IMR-90 (cell line): ENCODE data around the gene TAS2R42. TPM values are rescaled to one million over a fixed set of nuclear protein-coding genes. Genes with fewer than 3 reads are reported as not detected.

ENCODE experiments used
- ATAC-seq: fragments of 200-7000 bp; cut with Tn5 transposase; 2 replicates; pipeline ENCODE4 v1.9.1; 2020; ENCODE audit warnings: low read depth, mild to moderate bottlenecking, moderate library complexity
- BruUV-seq: library from RNA; stranded (reverse); fragments of 400-500 nt; replicated peaks from 2 replicates; lab custom pipeline; 2021; lab: Mats Ljungman, UMichigan
- CTCF ChIA-PET: fragments of 300-600 bp; formaldehyde crosslinking; extraction: SDS; loops from one replicate; lab custom pipeline; 2021; ENCODE audit warnings: antibody characterized with exemption; lab: Yijun Ruan, JAX
- POLR2A ChIA-PET: fragments of 300-600 bp; sonication (Branson Sonifier 250); formaldehyde crosslinking; loops from one replicate; lab custom pipeline; 2022; ENCODE audit warnings: antibody characterized with exemption; ENCODE audit not compliant: unreplicated experiment; lab: Charles Lee
- DNase-seq: peaks from one replicate; pipeline ENCODE4 v3.0.0; 2013
- H2AFZ ChIP-seq: replicated peaks from 2 replicates; pipeline ENCODE3; 2013; ENCODE audit warnings: low read length, mild to moderate bottlenecking; ENCODE audit not compliant: poor library complexity
- H2AK5ac ChIP-seq: 2 replicates; pipeline ENCODE4 v1.6.1; 2013; ENCODE audit warnings: low read depth, low read length, inconsistent platforms
- H2AK9ac ChIP-seq: replicated peaks from 2 replicates; pipeline ENCODE3; 2013; ENCODE audit warnings: mild to moderate bottlenecking, low read depth, low read length, moderate library complexity; ENCODE audit not compliant: poor library complexity
- H2BK120ac ChIP-seq: 2 replicates; pipeline ENCODE4 v1.6.1; 2013; ENCODE audit warnings: low read depth, low read length, inconsistent platforms
- H2BK15ac ChIP-seq: 3 replicates; pipeline ENCODE4 v1.6.1; 2013; ENCODE audit warnings: low read depth, low read length, inconsistent platforms
- H2BK20ac ChIP-seq: 2 replicates; pipeline ENCODE4 v1.6.1; 2013; ENCODE audit warnings: low read depth, mild to moderate bottlenecking, inconsistent platforms, low read length, moderate library complexity
- H2BK5ac ChIP-seq: 2 replicates; pipeline ENCODE4 v1.6.1; 2013; ENCODE audit warnings: mild to moderate bottlenecking, low read depth, low read length, inconsistent platforms; ENCODE audit not compliant: poor library complexity, severe bottlenecking
- H3K14ac ChIP-seq: replicated peaks from 2 replicates; pipeline ENCODE4 v1.6.1; 2013; ENCODE audit warnings: low read depth, low read length, inconsistent platforms
- H3K18ac ChIP-seq: 2 replicates; pipeline ENCODE4 v1.6.1; 2013; ENCODE audit warnings: low read depth, low read length, control low read depth
- H3K23ac ChIP-seq: 2 replicates; pipeline ENCODE4 v1.6.1; 2013; ENCODE audit warnings: low read depth, low read length, inconsistent platforms
- H3K27ac ChIP-seq: 2 replicates; pipeline ENCODE4 v1.5.1; 2013; ENCODE audit warnings: mild to moderate bottlenecking, control low read depth, low read length; ENCODE audit not compliant: insufficient read depth
- H3K27me3 ChIP-seq: 2 replicates; pipeline ENCODE4 v1.6.1; 2013; ENCODE audit warnings: low read length; ENCODE audit not compliant: control insufficient read depth, insufficient read depth
- H3K36me3 ChIP-seq: 2 replicates; pipeline ENCODE4 v1.6.1; 2013; ENCODE audit warnings: low read length, mixed read lengths; ENCODE audit not compliant: control insufficient read depth, insufficient read depth
- H3K4ac ChIP-seq: 2 replicates; pipeline ENCODE4 v1.6.1; 2013; ENCODE audit warnings: low read depth, low read length, inconsistent platforms
- H3K4me1 ChIP-seq: 2 replicates; pipeline ENCODE4 v1.6.1; 2013; ENCODE audit warnings: low read length, mixed read lengths; ENCODE audit not compliant: control insufficient read depth, insufficient read depth
- H3K4me2 ChIP-seq: 2 replicates; pipeline ENCODE4 v1.6.1; 2013; ENCODE audit warnings: low read depth, mild to moderate bottlenecking, control low read depth, low read length, moderate library complexity
- H3K4me3 ChIP-seq: 2 replicates; pipeline ENCODE4 v1.5.1; 2013; ENCODE audit warnings: low read depth, mild to moderate bottlenecking, control low read depth, low read length, moderate library complexity; ENCODE audit not compliant: insufficient read depth
- H3K56ac ChIP-seq: 2 replicates; pipeline ENCODE4 v1.6.1; 2013; ENCODE audit warnings: low read length, inconsistent platforms; ENCODE audit not compliant: insufficient read depth; ENCODE audit errors: extremely low read depth
- H3K79me1 ChIP-seq, 2 experiments: 2 replicates each; pipeline ENCODE4 v1.6.1; 2013; ENCODE audit warnings: low read length in 2 of 2, inconsistent platforms in 1 of 2, low read depth in 1 of 2
- H3K9ac ChIP-seq: 2 replicates; pipeline ENCODE4 v1.6.1; 2013; ENCODE audit warnings: low read depth, low read length, control low read depth
- H3K9me1 ChIP-seq: 2 replicates; pipeline ENCODE4 v1.6.1; 2013; ENCODE audit warnings: low read length, inconsistent platforms; ENCODE audit not compliant: insufficient read depth
- H3K9me3 ChIP-seq: 2 replicates; pipeline ENCODE4 v1.6.1; 2013; ENCODE audit warnings: low read length; ENCODE audit not compliant: control insufficient read depth, insufficient read depth
- H4K20me1 ChIP-seq: 2 replicates; pipeline ENCODE4 v1.6.1; 2013; ENCODE audit warnings: low read length, inconsistent platforms; ENCODE audit not compliant: insufficient read depth
- H4K5ac ChIP-seq: 2 replicates; pipeline ENCODE4 v1.6.1; 2013; ENCODE audit warnings: mild to moderate bottlenecking, low read depth, low read length, control low read depth
- H4K8ac ChIP-seq, 2 experiments: 2 replicates each; pipeline ENCODE4 v1.6.1; 2013; ENCODE audit warnings: low read depth in 2 of 2, low read length in 2 of 2, control low read depth in 1 of 2, inconsistent platforms in 1 of 2
- H4K91ac ChIP-seq: 2 replicates; pipeline ENCODE4 v1.6.1; 2013; ENCODE audit warnings: low read depth, low read length, inconsistent platforms; ENCODE audit not compliant: insufficient read depth
- BHLHE40 ChIP-seq: fragments of 150-350 bp; IDR thresholded peaks from 2 replicates; pipeline ENCODE4 v1.6.1; 2016; ENCODE audit warnings: mild to moderate bottlenecking, low read depth, low read length
- CEBPB ChIP-seq: IDR thresholded peaks from 2 replicates; pipeline ENCODE4 v1.6.1; 2012; ENCODE audit warnings: low read depth, low read length, improper control_type of control experiment
- MAZ ChIP-seq: IDR thresholded peaks from 2 replicates; pipeline ENCODE4 v1.6.1; 2012; ENCODE audit warnings: low read depth, mild to moderate bottlenecking, low read length, improper control_type of control experiment, moderate library complexity, borderline replicate concordance
- MXI1 ChIP-seq: IDR thresholded peaks from 2 replicates; pipeline ENCODE4 v1.6.1; 2012; ENCODE audit warnings: low read depth, mild to moderate bottlenecking, low read length, moderate library complexity, borderline replicate concordance
- RAD21 ChIP-seq: IDR thresholded peaks from 2 replicates; pipeline ENCODE4 v1.6.1; 2012; ENCODE audit warnings: low read length, improper control_type of control experiment
- RFX5 ChIP-seq: IDR thresholded peaks from 2 replicates; pipeline ENCODE4 v1.8.0; 2012; ENCODE audit warnings: low read depth, mild to moderate bottlenecking, low read length, moderate library complexity
- WGBS, 2 experiments: methylation state at CpG; one replicate each; pipeline versions ENCODE4 v1.1.5 to v1.1.7; 2013; ENCODE audit warnings: missing lambda C conversion rate in 2 of 2; ENCODE audit not compliant: insufficient read length in 1 of 2; ENCODE audit errors: extremely low coverage in 2 of 2; 5-methylcytosine and 5-hydroxymethylcytosine counted together
- dilution Hi-C: fragments of 300-500 bp; cut with HindIII; formaldehyde crosslinking; loops from one replicate; pipeline ENCODE4 v1.14.3; 2018; ENCODE audit warnings: low sequenced_read_pairs; ENCODE audit not compliant: unreplicated experiment
- in situ Hi-C: fragments of 300-500 bp; cut with MboI; formaldehyde crosslinking; loops from 3 replicates; pipeline ENCODE4 v1.14.3; 2019; ENCODE audit warnings: low sequenced_read_pairs, inconsistent platforms, mixed read lengths
- intact Hi-C: fragments of 100-400 bp; cut with micrococcal nuclease; formaldehyde crosslinking; loops from 2 replicates; pipeline ENCODE4 v1.10.0; 2022
- polyA plus RNA-seq, 3 experiments: library from polyadenylated mRNA; depleted of rRNA; stranded (reverse); fragments of >200 nt; gene quantifications; 2 replicates each; pipeline ENCODE4 v1.2.3, GENCODE V29; 2012; ENCODE audit warnings: low replicate concordance in 1 of 3
- total RNA-seq: library from RNA; depleted of rRNA; stranded (reverse); fragments of >200 nt; gene quantifications from 2 replicates; pipeline ENCODE4 v1.2.3, GENCODE V29; 2012
- TF ChIP-seq, protein P1 (sequence below): fragments of 150-350 bp; IDR thresholded peaks from 2 replicates; pipeline ENCODE4 v1.6.1; 2016; ENCODE audit warnings: low read depth, mild to moderate bottlenecking, low read length, moderate library complexity, borderline replicate concordance
- TF ChIP-seq, protein P2 (sequence below): fragments of 150-350 bp; IDR thresholded peaks from 2 replicates; pipeline ENCODE4 v1.6.1; 2017; ENCODE audit warnings: mild to moderate bottlenecking, antibody characterized with exemption, low read length, low read depth

The TAS2R42 gene
- total and polyA plus RNA-seq, 2 of the 4 experiments (the other 2 are of a cell fraction): not detected

DNA sequence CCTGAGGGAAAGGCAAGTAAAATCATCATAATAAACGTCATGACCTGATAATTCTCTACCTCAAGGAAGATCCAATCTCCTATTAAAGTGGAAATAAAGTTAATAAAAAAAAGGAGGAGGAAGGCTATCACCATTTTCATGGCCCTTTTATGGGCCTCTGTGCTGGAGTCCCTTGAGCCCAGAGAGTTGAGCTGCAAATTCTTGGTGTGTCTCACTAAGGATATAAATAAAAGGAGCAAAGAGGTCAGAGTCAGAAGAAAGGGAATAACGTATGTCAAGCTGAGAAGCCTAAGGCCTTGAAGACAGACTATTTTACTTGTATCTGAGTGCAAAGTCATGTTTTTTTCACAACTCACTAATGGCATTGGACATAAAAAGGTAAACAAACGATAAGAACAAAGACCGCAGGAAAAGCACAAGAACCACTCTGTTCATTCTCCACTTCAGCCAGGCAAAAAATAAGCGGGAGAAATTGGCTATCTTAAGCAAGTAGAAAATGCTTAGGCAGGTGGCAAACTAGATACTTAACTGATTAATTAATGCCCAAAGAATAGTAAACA is 27.8 kb downstream of the TAS2R42 start:
- H2BK120ac ChIP-seq: no peak overlapping the region
- H3K27ac ChIP-seq: no peak overlapping the region
- no peak overlapping the region for H3K56ac ChIP-seq
- H2BK20ac ChIP-seq: no peak overlapping the region
- POLR2A ChIA-PET: no interaction called here
- no peaks in the 10 kb centered on the region for H3K9me3 ChIP-seq
- no peaks in the 10 kb centered on the region for H3K27me3 ChIP-seq
- H3K4ac ChIP-seq: no peak overlapping the region
- no peak overlapping the region for H3K4me3 ChIP-seq
- H2BK5ac ChIP-seq: no peak overlapping the region
- H3K9ac ChIP-seq: no peak overlapping the region
- no peak overlapping the region for H3K23ac ChIP-seq
- peaks cover 24 to 32% of the 10 kb centered on the region in 2 experiments for H3K79me1 ChIP-seq
- no peak overlapping the region for H2AK5ac ChIP-seq
- dilution Hi-C loops: no loop called here
- H3K36me3 ChIP-seq: peaks cover 6% of the 10 kb centered on the region
- BruUV-seq: no TSS peak
- H2BK15ac ChIP-seq: no peak overlapping the region
- H4K91ac ChIP-seq: no peak overlapping the region
- ATAC-seq: no peak
- in situ Hi-C loops: no loop called here
- no peak overlapping the region for H4K8ac ChIP-seq
- no peak overlapping the region for H2AFZ ChIP-seq
- no peak overlapping the region for H4K5ac ChIP-seq
- H2AK9ac ChIP-seq: no peak overlapping the region
- H3K4me2 ChIP-seq: no peak overlapping the region
- H3K14ac ChIP-seq: no peak overlapping the region
- TF ChIP-seq BHLHE40 (no peak), CEBPB (no peak), MXI1 (no peak), RFX5 (no peak), RAD21 (no peak), MAZ (no peak)
- TF ChIP-seq, protein P1, sequence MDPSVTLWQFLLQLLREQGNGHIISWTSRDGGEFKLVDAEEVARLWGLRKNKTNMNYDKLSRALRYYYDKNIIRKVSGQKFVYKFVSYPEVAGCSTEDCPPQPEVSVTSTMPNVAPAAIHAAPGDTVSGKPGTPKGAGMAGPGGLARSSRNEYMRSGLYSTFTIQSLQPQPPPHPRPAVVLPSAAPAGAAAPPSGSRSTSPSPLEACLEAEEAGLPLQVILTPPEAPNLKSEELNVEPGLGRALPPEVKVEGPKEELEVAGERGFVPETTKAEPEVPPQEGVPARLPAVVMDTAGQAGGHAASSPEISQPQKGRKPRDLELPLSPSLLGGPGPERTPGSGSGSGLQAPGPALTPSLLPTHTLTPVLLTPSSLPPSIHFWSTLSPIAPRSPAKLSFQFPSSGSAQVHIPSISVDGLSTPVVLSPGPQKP: no peak
- TF ChIP-seq, protein P2, sequence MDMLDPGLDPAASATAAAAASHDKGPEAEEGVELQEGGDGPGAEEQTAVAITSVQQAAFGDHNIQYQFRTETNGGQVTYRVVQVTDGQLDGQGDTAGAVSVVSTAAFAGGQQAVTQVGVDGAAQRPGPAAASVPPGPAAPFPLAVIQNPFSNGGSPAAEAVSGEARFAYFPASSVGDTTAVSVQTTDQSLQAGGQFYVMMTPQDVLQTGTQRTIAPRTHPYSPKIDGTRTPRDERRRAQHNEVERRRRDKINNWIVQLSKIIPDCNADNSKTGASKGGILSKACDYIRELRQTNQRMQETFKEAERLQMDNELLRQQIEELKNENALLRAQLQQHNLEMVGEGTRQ: no peak
- CTCF ChIA-PET: no interaction called here
- H3K18ac ChIP-seq: no peak overlapping the region
- peaks cover 20% of the 10 kb centered on the region for H4K20me1 ChIP-seq
- no peak for DNase-seq
- H3K4me1 ChIP-seq: no peaks in the 10 kb centered on the region
- no CpG with 5 or more reads among the region's 5 CpGs for WGBS, 2 experiments
- no peaks in the 10 kb centered on the region for H3K9me1 ChIP-seq
- intact Hi-C loops: no loop called here
